Measurements from ENCODE around the gene TSHR. TPM values are rescaled to one million over a fixed set of nuclear protein-coding genes. Genes with fewer than 3 reads are reported as not detected.

The TSHR gene
- total RNA-seq, 2 donors from 2014 or later = 0.58 TPM; not detected in 1

DNA sequence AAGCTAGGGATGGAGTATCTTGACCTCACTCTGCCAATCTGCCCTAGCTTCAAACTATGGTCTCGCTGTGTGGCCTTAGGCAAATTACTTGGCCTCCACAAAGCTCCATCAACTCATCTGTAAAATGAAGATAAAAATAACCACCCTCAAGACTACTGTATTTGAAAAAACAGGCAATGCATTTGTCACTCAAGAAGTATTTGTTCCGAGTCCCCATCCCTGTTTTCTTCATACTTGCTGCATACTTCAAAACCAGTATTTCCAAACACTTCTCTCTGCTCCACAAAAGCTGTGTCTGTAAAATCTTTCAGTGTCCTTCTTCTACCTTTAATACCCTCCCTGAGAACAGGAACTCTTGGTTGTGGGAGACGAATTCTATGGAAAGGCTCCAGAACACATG is 217.5 kb downstream of the TSHR start:
- H3K27ac Mint-ChIP-seq = no peak overlapping the region
- Histone ChIP-seq H3K27ac (ENCODE audit: low read depth, low read length) (no peak overlapping the region), H3K4me3 (ENCODE audit: low read length) (no peak overlapping the region), H3K9ac (ENCODE audit: extremely low read depth, low read length, poor library complexity, severe bottlenecking) (no peak overlapping the region), H3K9me3 (ENCODE audit: control insufficient read depth, low read length) (no peaks in the 10 kb centered on the region), H3K36me3 (ENCODE audit: control insufficient read depth, insufficient read depth, low read length) (peaks cover 12% of the 10 kb centered on the region), H3K4me1 (ENCODE audit: control insufficient read depth, insufficient read depth, low read length) (no peaks in the 10 kb centered on the region), H3K27me3 (ENCODE audit: control insufficient read depth, insufficient read depth, low read length, poor library complexity, severe bottlenecking) (no peaks in the 10 kb centered on the region)
- H3K36me3 Mint-ChIP-seq (ENCODE audit: low read depth) = peaks cover 6% of the 10 kb centered on the region
- TF ChIP-seq, protein P1, sequence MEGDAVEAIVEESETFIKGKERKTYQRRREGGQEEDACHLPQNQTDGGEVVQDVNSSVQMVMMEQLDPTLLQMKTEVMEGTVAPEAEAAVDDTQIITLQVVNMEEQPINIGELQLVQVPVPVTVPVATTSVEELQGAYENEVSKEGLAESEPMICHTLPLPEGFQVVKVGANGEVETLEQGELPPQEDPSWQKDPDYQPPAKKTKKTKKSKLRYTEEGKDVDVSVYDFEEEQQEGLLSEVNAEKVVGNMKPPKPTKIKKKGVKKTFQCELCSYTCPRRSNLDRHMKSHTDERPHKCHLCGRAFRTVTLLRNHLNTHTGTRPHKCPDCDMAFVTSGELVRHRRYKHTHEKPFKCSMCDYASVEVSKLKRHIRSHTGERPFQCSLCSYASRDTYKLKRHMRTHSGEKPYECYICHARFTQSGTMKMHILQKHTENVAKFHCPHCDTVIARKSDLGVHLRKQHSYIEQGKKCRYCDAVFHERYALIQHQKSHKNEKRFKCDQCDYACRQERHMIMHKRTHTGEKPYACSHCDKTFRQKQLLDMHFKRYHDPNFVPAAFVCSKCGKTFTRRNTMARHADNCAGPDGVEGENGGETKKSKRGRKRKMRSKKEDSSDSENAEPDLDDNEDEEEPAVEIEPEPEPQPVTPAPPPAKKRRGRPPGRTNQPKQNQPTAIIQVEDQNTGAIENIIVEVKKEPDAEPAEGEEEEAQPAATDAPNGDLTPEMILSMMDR (conservative IDR thresholded peaks at IDR 0.05) = no peak
- no peak overlapping the region for H3K4me3 Mint-ChIP-seq
- H3K27me3 Mint-ChIP-seq (ENCODE audit: insufficient read depth) = peaks cover 4% of the 10 kb centered on the region
- no peaks in the 10 kb centered on the region for H3K9me3 Mint-ChIP-seq
- 93 to 94% methylated on average over 2 to 3 of the region's 3 CpGs for WGBS, 2 experiments (ENCODE audit: insufficient coverage in 1 of 2, insufficient read length in 1 of 2)
- H3K4me1 Mint-ChIP-seq = peaks cover 9% of the 10 kb centered on the region
- DNase-seq = no peak

DNA sequence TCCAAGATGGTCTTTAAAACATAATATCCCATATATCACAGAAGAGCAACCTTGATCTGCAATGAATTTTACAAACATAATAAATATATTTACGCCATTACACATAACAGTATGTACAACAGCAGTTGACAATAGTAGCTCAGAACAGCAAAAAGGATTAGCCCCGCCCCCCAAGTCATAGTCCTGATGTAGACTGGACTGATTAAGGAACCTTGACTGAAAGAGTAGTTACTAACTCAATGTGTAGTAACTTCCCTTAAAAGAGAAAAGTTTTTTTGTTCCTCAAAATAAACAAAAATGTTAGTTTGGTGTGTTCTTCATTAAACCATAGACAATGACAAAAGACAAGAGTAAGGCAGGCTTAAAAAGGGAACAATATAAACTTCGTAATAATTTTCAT is 220.8 kb downstream of the TSHR start:
- H3K36me3 Mint-ChIP-seq (ENCODE audit: low read depth) = peaks cover 15% of the 10 kb centered on the region
- no peak overlapping the region for H3K27ac ChIP-seq (ENCODE audit: low read depth, low read length)
- no peak for DNase-seq
- 93 to 100% methylated on average over 1 to 3 of the region's 3 CpGs for WGBS, 2 experiments (ENCODE audit: insufficient coverage in 1 of 2, insufficient read length in 1 of 2)
- no peak overlapping the region for H3K27ac Mint-ChIP-seq
- no peaks in the 10 kb centered on the region for H3K27me3 ChIP-seq (ENCODE audit: control insufficient read depth, insufficient read depth, low read length, poor library complexity, severe bottlenecking)
- H3K27me3 Mint-ChIP-seq (ENCODE audit: insufficient read depth) = no peaks in the 10 kb centered on the region
- no peaks in the 10 kb centered on the region for H3K4me1 ChIP-seq (ENCODE audit: control insufficient read depth, insufficient read depth, low read length)
- H3K9me3 ChIP-seq (ENCODE audit: control insufficient read depth, low read length) = no peaks in the 10 kb centered on the region
- peaks cover 39% of the 10 kb centered on the region for H3K36me3 ChIP-seq (ENCODE audit: control insufficient read depth, insufficient read depth, low read length)
- no peaks in the 10 kb centered on the region for H3K9me3 Mint-ChIP-seq
- TF ChIP-seq, protein P1 (conservative IDR thresholded peaks at IDR 0.05) = no peak
- no peak overlapping the region for H3K4me3 Mint-ChIP-seq
- no peak overlapping the region for H3K9ac ChIP-seq (ENCODE audit: extremely low read depth, low read length, poor library complexity, severe bottlenecking)
- H3K4me1 Mint-ChIP-seq = no peaks in the 10 kb centered on the region
- H3K4me3 ChIP-seq (ENCODE audit: low read length) = no peak overlapping the region

DNA sequence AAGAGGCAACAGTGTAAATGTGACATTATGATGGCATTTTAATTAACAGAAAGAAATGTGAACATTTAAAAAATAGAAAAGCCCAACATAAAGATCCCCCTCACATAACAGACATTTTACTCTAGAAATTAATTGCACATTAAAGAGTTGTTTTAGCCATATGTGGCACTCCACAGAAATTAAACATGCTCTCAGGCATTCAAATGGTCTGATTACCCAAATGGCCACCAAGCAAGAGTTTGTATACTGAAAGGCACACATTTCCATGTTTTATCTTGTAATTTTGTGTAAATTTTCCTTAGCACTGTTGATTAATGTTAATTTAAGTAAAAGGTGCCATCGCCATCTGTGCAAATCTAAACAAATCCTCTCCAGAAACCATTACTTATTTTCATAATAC is 221.8 kb downstream of the TSHR start:
- no peaks in the 10 kb centered on the region for H3K9me3 ChIP-seq (ENCODE audit: control insufficient read depth, low read length)
- TF ChIP-seq, protein P1 (conservative IDR thresholded peaks at IDR 0.05) = no peak
- no peak overlapping the region for H3K27ac ChIP-seq (ENCODE audit: low read depth, low read length)
- 89 to 100% methylated on average over 1 of the region's 1 CpG for WGBS, 2 experiments (ENCODE audit: insufficient coverage in 1 of 2, insufficient read length in 1 of 2)
- Mint-ChIP-seq H3K27me3 (ENCODE audit: insufficient read depth) (no peaks in the 10 kb centered on the region), H3K27ac (no peak overlapping the region), H3K9me3 (no peaks in the 10 kb centered on the region), H3K4me1 (no peaks in the 10 kb centered on the region), H3K36me3 (ENCODE audit: low read depth) (peaks cover 23% of the 10 kb centered on the region), H3K4me3 (no peak overlapping the region)
- H3K4me1 ChIP-seq (ENCODE audit: control insufficient read depth, insufficient read depth, low read length) = no peaks in the 10 kb centered on the region
- no peak overlapping the region for H3K4me3 ChIP-seq (ENCODE audit: low read length)
- no peak overlapping the region for H3K9ac ChIP-seq (ENCODE audit: extremely low read depth, low read length, poor library complexity, severe bottlenecking)
- H3K36me3 ChIP-seq (ENCODE audit: control insufficient read depth, insufficient read depth, low read length) = peaks cover 49% of the 10 kb centered on the region
- no peak for DNase-seq
- H3K27me3 ChIP-seq (ENCODE audit: control insufficient read depth, insufficient read depth, low read length, poor library complexity, severe bottlenecking) = no peaks in the 10 kb centered on the region

Measured in endodermal cell (in vitro differentiated cells).